H1 (cell line): ENCODE measurements around the gene SLC43A2. TPM values are rescaled to one million over a fixed set of nuclear protein-coding genes. Genes with fewer than 3 reads are reported as not detected.

Source experiments
- CTCF ChIA-PET: fragments of 300-600 bp; sonication (Branson Sonifier 250); formaldehyde crosslinking; loops from one replicate; lab custom pipeline; 2021; ENCODE audit not compliant: partially characterized antibody; lab: Charles Lee
- POLR2A ChIA-PET: fragments of 300-600 bp; sonication (Branson Sonifier 250); formaldehyde crosslinking; loops from one replicate; lab custom pipeline; 2021; ENCODE audit warnings: inconsistent platforms; ENCODE audit not compliant: partially characterized antibody; lab: Charles Lee
- DNase-seq, 2 experiments: peaks; one replicate each; pipeline versions ENCODE4 v3.0.0 to v3.0.0-alpha.2; 2010 to 2022; ENCODE audit warnings: low spot score in 2 of 2, low read depth in 1 of 2, mixed read lengths in 1 of 2
- FAIRE-seq: peaks from 2 replicates; lab custom pipeline; 2011; peaks lifted over from hg19 to GRCh38; lab: Jason Lieb, UNC
- H2AFZ ChIP-seq: 2 replicates; pipeline ENCODE4 v1.8.1; 2012; ENCODE audit warnings: low read length, inconsistent platforms
- H2AK5ac ChIP-seq: 2 replicates; pipeline ENCODE4 v1.6.1; 2013; ENCODE audit warnings: low read depth, low read length
- H2BK120ac ChIP-seq: replicated peaks from 2 replicates; pipeline ENCODE3; 2013; ENCODE audit warnings: low read depth, low read length, inconsistent platforms
- H2BK12ac ChIP-seq: 2 replicates; pipeline ENCODE4 v1.6.1; 2013; ENCODE audit warnings: low read depth, low read length
- H2BK15ac ChIP-seq: 2 replicates; pipeline ENCODE4 v1.6.1; 2013; ENCODE audit warnings: low read length
- H2BK20ac ChIP-seq: 2 replicates; pipeline ENCODE4 v1.6.1; 2013; ENCODE audit warnings: low read length
- H2BK5ac ChIP-seq: 2 replicates; pipeline ENCODE4 v1.6.1; 2013; ENCODE audit warnings: low read depth, low read length
- H3K14ac ChIP-seq: 2 replicates; pipeline ENCODE4 v1.6.1; 2013; ENCODE audit warnings: inconsistent platforms; ENCODE audit not compliant: insufficient read length
- H3K18ac ChIP-seq: 2 replicates; pipeline ENCODE4 v1.6.1; 2013; ENCODE audit warnings: low read length; ENCODE audit errors: extremely low read depth
- H3K23ac ChIP-seq: 2 replicates; pipeline ENCODE4 v1.6.1; 2013; ENCODE audit warnings: inconsistent platforms; ENCODE audit not compliant: insufficient read length
- H3K23me2 ChIP-seq: 2 replicates; pipeline ENCODE4 v1.6.1; 2013; ENCODE audit warnings: low read depth, low read length
- H3K27ac ChIP-seq: 2 replicates; pipeline ENCODE4 v1.6.1; 2011; ENCODE audit warnings: low read depth, low read length, inconsistent platforms
- H3K27me3 ChIP-seq, 4 experiments: replicated peaks in 1 of 4; 1 replicate in 1 of 4; 2 replicates in 3 of 4; pipeline versions ENCODE4 v1.6.1 to v1.8.1; 2011 to 2013; ENCODE audit warnings: low read length in 3 of 4, mild to moderate bottlenecking in 3 of 4, inconsistent platforms in 2 of 4, mixed read lengths in 2 of 4, moderate library complexity in 1 of 4; ENCODE audit not compliant: control insufficient read depth in 3 of 4, insufficient read depth in 3 of 4; ENCODE audit errors: extremely low read depth in 1 of 4
- H3K36me3 ChIP-seq, 4 experiments: 2 replicates each; pipeline versions ENCODE4 v1.6.1 to v1.8.1; 2011 to 2013; ENCODE audit warnings: mild to moderate bottlenecking in 4 of 4, low read length in 3 of 4, moderate library complexity in 2 of 4, control low read depth in 1 of 4, inconsistent platforms in 1 of 4; ENCODE audit not compliant: insufficient read depth in 4 of 4, control insufficient read depth in 2 of 4
- H3K4ac ChIP-seq: replicated peaks from 2 replicates; pipeline ENCODE3; 2013; ENCODE audit warnings: low read length, low read depth, mixed read lengths, inconsistent platforms; ENCODE audit not compliant: insufficient read length
- H3K4me1 ChIP-seq, 4 experiments: replicated peaks in 1 of 4; 1 replicate in 1 of 4; 2 replicates in 3 of 4; pipeline versions ENCODE4 v1.6.1 to v1.8.1; 2011 to 2013; ENCODE audit warnings: low read length in 3 of 4, inconsistent platforms in 2 of 4, mixed read lengths in 1 of 4; ENCODE audit not compliant: insufficient read depth in 4 of 4, control insufficient read depth in 3 of 4
- H3K4me2 ChIP-seq, 2 experiments: 2 replicates each; pipeline versions ENCODE4 v1.6.1 to v1.8.1; 2011 to 2013; ENCODE audit warnings: low read depth in 2 of 2, low read length in 2 of 2, control low read depth in 1 of 2, inconsistent platforms in 1 of 2, mild to moderate bottlenecking in 1 of 2; ENCODE audit not compliant: insufficient read depth in 1 of 2
- H3K4me3 ChIP-seq, 4 experiments: fragments of 200-600, 300-600 bp in 1 of 4; sonication (generic), shearing (Covaris generic), sonication (Bioruptor Twin) in 1 of 4; 2 replicates each; pipeline versions ENCODE4 v1.5.1 to v1.8.1; 2011 to 2016; ENCODE audit warnings: low read length in 4 of 4, low read depth in 3 of 4, control low read depth in 2 of 4, inconsistent platforms in 2 of 4, mild to moderate bottlenecking in 2 of 4, mixed read lengths in 1 of 4, moderate library complexity in 1 of 4; ENCODE audit not compliant: insufficient read depth in 2 of 4; ENCODE audit errors: extremely low read depth in 1 of 4
- H3K56ac ChIP-seq: replicated peaks from 2 replicates; pipeline ENCODE3; 2013; ENCODE audit warnings: low read depth, mild to moderate bottlenecking, mixed read lengths, low read length, inconsistent platforms; ENCODE audit not compliant: insufficient read length
- H3K79me1 ChIP-seq: 2 replicates; pipeline ENCODE4 v1.6.1; 2013; ENCODE audit warnings: low read depth, low read length, control low read depth
- H3K79me2 ChIP-seq, 2 experiments: 2 replicates each; pipeline versions ENCODE4 v1.6.1 to v1.8.1; 2012 to 2013; ENCODE audit warnings: low read length in 2 of 2, mild to moderate bottlenecking in 2 of 2, inconsistent platforms in 1 of 2; ENCODE audit not compliant: insufficient read depth in 2 of 2, control insufficient read depth in 1 of 2
- H3K9ac ChIP-seq, 4 experiments: replicated peaks in 1 of 4; 1 replicate in 1 of 4; 2 replicates in 3 of 4; pipeline versions ENCODE4 v1.6.1 to v1.8.1; 2011 to 2013; ENCODE audit warnings: low read depth in 3 of 4, low read length in 3 of 4, control low read depth in 2 of 4, mild to moderate bottlenecking in 2 of 4, moderate library complexity in 2 of 4, inconsistent platforms in 1 of 4; ENCODE audit errors: extremely low read depth in 1 of 4
- H3K9me3 ChIP-seq, 2 experiments: 2 replicates each; pipeline versions ENCODE4 v1.6.1 to v1.8.1; 2012 to 2013; ENCODE audit warnings: mild to moderate bottlenecking in 2 of 2, moderate library complexity in 2 of 2, control low read depth in 1 of 2, inconsistent platforms in 1 of 2, low read depth in 1 of 2, low read length in 1 of 2, mixed read lengths in 1 of 2; ENCODE audit not compliant: insufficient read depth in 2 of 2
- H4K20me1 ChIP-seq, 2 experiments: replicated peaks in 1 of 2; 2 replicates each; pipeline versions ENCODE3 to v1.8.1; 2011 to 2013; ENCODE audit warnings: inconsistent platforms in 2 of 2, low read length in 2 of 2, mild to moderate bottlenecking in 1 of 2; ENCODE audit not compliant: insufficient read depth in 2 of 2, control insufficient read depth in 1 of 2
- H4K5ac ChIP-seq: 2 replicates; pipeline ENCODE4 v1.6.1; 2013; ENCODE audit warnings: low read length, low read depth, mixed read lengths, inconsistent platforms; ENCODE audit not compliant: insufficient read length
- H4K8ac ChIP-seq: 2 replicates; pipeline ENCODE4 v1.8.0; 2013; ENCODE audit warnings: mild to moderate bottlenecking, moderate library complexity, low read length, inconsistent platforms; ENCODE audit not compliant: insufficient read depth; ENCODE audit errors: extremely low read depth
- H4K91ac ChIP-seq: replicated peaks from 2 replicates; pipeline ENCODE3; 2013; ENCODE audit warnings: low read length, mixed read lengths, inconsistent platforms; ENCODE audit not compliant: insufficient read length
- ASH2L ChIP-seq: fragments of 200-600, 300-600 bp; sonication (generic); IDR thresholded peaks from one replicate; pipeline ENCODE4 v1.7.1; 2017; ENCODE audit warnings: low read length
- BCL11A ChIP-seq, 2 experiments: IDR thresholded peaks; one replicate each; pipeline ENCODE4 v1.6.1; 2011; ENCODE audit warnings: low read depth in 2 of 2, low read length in 2 of 2, mild to moderate bottlenecking in 2 of 2
- BRCA1 ChIP-seq: IDR thresholded peaks from 2 replicates; pipeline ENCODE4 v1.6.1; 2012; ENCODE audit warnings: low read depth, low read length, improper control_type of control experiment
- CEBPB ChIP-seq: IDR thresholded peaks from 2 replicates; pipeline ENCODE4 v1.6.1; 2012; ENCODE audit warnings: low read depth, low read length
- CREB1 ChIP-seq: IDR thresholded peaks from 2 replicates; pipeline ENCODE4 v1.6.1; 2012; ENCODE audit warnings: inconsistent platforms
- EGR1 ChIP-seq: IDR thresholded peaks from 2 replicates; pipeline ENCODE4 v1.6.1; 2011; ENCODE audit warnings: low read depth, low read length, borderline replicate concordance
- GTF2F1 ChIP-seq: IDR thresholded peaks from 2 replicates; pipeline ENCODE4 v1.6.1; 2012; ENCODE audit warnings: low read depth, low read length, improper control_type of control experiment, borderline replicate concordance
- PHF8 ChIP-seq: fragments of 200-600 bp; sonication (generic); conservative IDR thresholded peaks from 2 replicates; pipeline ENCODE4 v1.7.1; 2012; ENCODE audit warnings: low read depth, mild to moderate bottlenecking, inconsistent platforms, low read length, moderate library complexity
- POLR2AphosphoS5 ChIP-seq: IDR thresholded peaks from 2 replicates; pipeline ENCODE4 v1.6.1; 2011; ENCODE audit warnings: low read depth, low read length
- RFX5 ChIP-seq: IDR thresholded peaks from 2 replicates; pipeline ENCODE4 v1.6.1; 2011; ENCODE audit warnings: low read depth, low read length, improper control_type of control experiment, borderline replicate concordance
- RNF2 ChIP-seq: fragments of 200-900, 300-1000 bp; sonication (generic); IDR thresholded peaks from 2 replicates; pipeline ENCODE4 v1.7.1; 2016; ENCODE audit warnings: borderline replicate concordance, low read depth, mild to moderate bottlenecking, antibody characterized with exemption, low read length; ENCODE audit not compliant: poor library complexity, severe bottlenecking; ENCODE audit errors: missing control alignments
- SIX5 ChIP-seq: IDR thresholded peaks from 2 replicates; pipeline ENCODE4 v1.6.1; 2011; ENCODE audit warnings: mild to moderate bottlenecking, low read depth, low read length
- SP1 ChIP-seq: IDR thresholded peaks from 2 replicates; pipeline ENCODE4 v1.6.1; 2011; ENCODE audit warnings: low read depth, low read length
- SP2 ChIP-seq: IDR thresholded peaks from 2 replicates; pipeline ENCODE4 v1.6.1; 2012; ENCODE audit warnings: mild to moderate bottlenecking, low read length, inconsistent platforms
- YY1 ChIP-seq: IDR thresholded peaks from 2 replicates; pipeline ENCODE4 v1.6.1; 2011; ENCODE audit warnings: low read depth, mild to moderate bottlenecking, low read length
- WGBS, 2 experiments: shearing (Covaris generic) in 1 of 2; methylation state at CpG; one replicate each; pipeline versions ENCODE4 v1.1.6 to v1.1.7; 2013 to 2015; ENCODE audit warnings: low lambda C conversion rate in 2 of 2, mixed read lengths in 2 of 2, inconsistent platforms in 1 of 2, low coverage in 1 of 2, missing lambda C conversion rate in 1 of 2; ENCODE audit not compliant: insufficient replicate concordance in 2 of 2, insufficient coverage in 1 of 2, insufficient read length in 1 of 2; ENCODE audit errors: extremely low coverage in 1 of 2, missing lambda C conversion rate in 1 of 2; 5-methylcytosine and 5-hydroxymethylcytosine counted together
- polyA plus RNA-seq, 7 experiments: library from polyadenylated mRNA; depleted of rRNA in 3 of 7; stranded (reverse) in 5 of 7; unstranded in 2 of 7; fragments of >200 nt in 5 of 7; fragments of 200-250 nt in 2 of 7; gene quantifications; 1 replicate in 5 of 7; 2 replicates in 1 of 7; 4 replicates in 1 of 7; pipeline versions ENCODE4 v1.2.1 to v1.2.3, GENCODE V29; 2011 to 2013; ENCODE audit warnings: missing spikeins in 2 of 7, mixed read lengths in 2 of 7
- total RNA-seq: library from RNA; stranded (reverse); fragmentation: NEBNext Ultra II Directional; extraction: Animal tissue kit (Norgen Biotek cat#: 25700); gene quantifications from 2 replicates; pipeline ENCODE4 v1.2.1, GENCODE V29; 2021

The SLC43A2 gene
- total and polyA plus RNA-seq, 2 of the 8 experiments (the other 6 are each of a cell fraction or from before 2014, with no cell fraction given) = 6.6 to 10.5 TPM

DNA sequence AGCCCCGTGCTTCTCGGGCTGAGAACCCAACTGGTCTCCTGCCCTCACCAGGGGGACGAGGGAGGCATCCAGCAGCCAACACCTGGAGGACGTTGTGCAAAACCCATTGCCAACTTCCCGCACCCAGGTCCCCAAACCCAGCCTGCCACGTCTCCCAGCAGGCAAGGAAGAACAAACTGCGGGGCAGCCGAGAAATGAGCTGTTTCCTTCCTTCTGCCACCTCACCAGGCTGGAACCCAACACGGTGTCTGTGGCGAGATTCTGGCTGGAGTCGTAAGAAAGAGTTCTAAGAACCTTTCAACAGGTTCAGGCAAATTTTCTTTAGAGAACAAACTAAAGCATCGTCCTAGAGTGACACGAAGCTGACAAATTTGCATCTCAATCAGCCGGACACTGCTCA lies 3.6 kb downstream of the SLC43A2 start:
- H3K4me1 ChIP-seq = peaks cover 0 to 11% (median 5%) of the 10 kb centered on the region in 4 experiments; a peak in 6 of 7 replicates
- H3K56ac ChIP-seq = no peak overlapping the region
- H3K9me3 ChIP-seq = no peaks in the 10 kb centered on the region
- H4K8ac ChIP-seq = no peak overlapping the region
- FAIRE-seq = no peak
- no peak overlapping the region for H3K18ac ChIP-seq
- H2BK15ac ChIP-seq = no peak overlapping the region
- no peak overlapping the region for H2BK20ac ChIP-seq
- no peak overlapping the region for H3K14ac ChIP-seq
- H3K23ac ChIP-seq = no peak overlapping the region
- no peak overlapping the region for H2AK5ac ChIP-seq
- H3K23me2 ChIP-seq = peaks cover 14% of the 10 kb centered on the region
- peaks cover 0 to 13% (median 5%) of the 10 kb centered on the region in 4 experiments; a peak in 4 of 7 replicates for H3K27me3 ChIP-seq
- 0 out of 2 replicates have a peak overlapping the region, but pooled peaks have one; percentile 17 for H2BK12ac ChIP-seq
- no peak overlapping the region for H3K4ac ChIP-seq
- H2BK5ac ChIP-seq = no peak overlapping the region
- H3K79me1 ChIP-seq = no peaks in the 10 kb centered on the region
- H3K36me3 ChIP-seq = no peaks in the 10 kb centered on the region
- no peak overlapping the region for H4K91ac ChIP-seq
- no peak overlapping the region for H3K4me3 ChIP-seq
- H4K5ac ChIP-seq = no peak overlapping the region
- 96% methylated on average over 14 of the region's 14 CpGs; no CpG with 5 or more reads in 1 of the 2 experiments for WGBS, 2 experiments
- ChIA-PET CTCF (interaction anchor here (0.8 to 14.5 kb wide), 6 partner anchors 10 to 64 kb away, joined by 3 to 146 read pairs (median 4); no protein-coding TSS in a partner anchor), POLR2A (interaction anchor here (0.7 to 1.4 kb wide), 4 partner anchors 9 to 137 kb away, joined by 3 to 9 read pairs (median 4); partner anchors contain the start of gene INPP5K)
- no peak for DNase-seq
- no peaks in the 10 kb centered on the region for H3K79me2 ChIP-seq
- H3K27ac ChIP-seq = no peak overlapping the region
- H4K20me1 ChIP-seq = peaks cover 0 to 4% of the 10 kb centered on the region in 2 experiments
- no peak overlapping the region for H3K9ac ChIP-seq
- H2AFZ ChIP-seq = no peak overlapping the region
- H2BK120ac ChIP-seq = no peak overlapping the region
- no peak overlapping the region for H3K4me2 ChIP-seq
- TF ChIP-seq GTF2F1 (no peak), CEBPB (no peak), EGR1 (no peak), BCL11A (IDR thresholded peaks at IDR 0.05; ENCODE audit: low read depth in 2 of 2, low read length in 2 of 2) (no peak), BRCA1 (no peak), ASH2L (no peak), YY1 (no peak), SIX5 (no peak), CREB1 (no peak), SP1 (no peak), PHF8 (no peak), SP2 (no peak), RNF2 (no peak), POLR2AphosphoS5 (no peak), RFX5 (no peak)
